ENCODE data around the gene MISP.

The MISP gene

GRCh38 chr19:772730-773436 is 22.0 kb downstream of the MISP start:
- no peak for DNase-seq (ENCODE audit: low read depth)

DNA sequence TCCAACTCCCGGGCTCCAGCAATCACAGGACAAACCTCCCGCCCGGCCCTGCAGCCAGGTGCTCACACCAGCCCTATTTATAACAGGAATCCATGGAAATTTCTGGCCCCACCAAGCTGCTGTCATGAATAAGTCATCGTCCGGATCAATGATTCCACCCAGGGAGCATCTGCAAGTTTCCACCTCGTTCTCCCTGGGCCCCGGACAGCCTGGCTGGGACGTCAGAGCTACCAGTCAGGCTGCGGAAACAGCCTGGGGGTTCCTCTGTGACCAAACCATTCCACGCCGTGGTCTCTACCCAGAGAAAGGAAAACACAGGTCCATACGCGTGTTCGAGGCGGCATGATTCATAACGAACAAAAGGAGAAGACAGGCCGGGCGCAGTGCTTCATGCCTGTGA is 25.6 kb downstream of the MISP start:
- DNase-seq (ENCODE audit: low read depth): no peak

DNA sequence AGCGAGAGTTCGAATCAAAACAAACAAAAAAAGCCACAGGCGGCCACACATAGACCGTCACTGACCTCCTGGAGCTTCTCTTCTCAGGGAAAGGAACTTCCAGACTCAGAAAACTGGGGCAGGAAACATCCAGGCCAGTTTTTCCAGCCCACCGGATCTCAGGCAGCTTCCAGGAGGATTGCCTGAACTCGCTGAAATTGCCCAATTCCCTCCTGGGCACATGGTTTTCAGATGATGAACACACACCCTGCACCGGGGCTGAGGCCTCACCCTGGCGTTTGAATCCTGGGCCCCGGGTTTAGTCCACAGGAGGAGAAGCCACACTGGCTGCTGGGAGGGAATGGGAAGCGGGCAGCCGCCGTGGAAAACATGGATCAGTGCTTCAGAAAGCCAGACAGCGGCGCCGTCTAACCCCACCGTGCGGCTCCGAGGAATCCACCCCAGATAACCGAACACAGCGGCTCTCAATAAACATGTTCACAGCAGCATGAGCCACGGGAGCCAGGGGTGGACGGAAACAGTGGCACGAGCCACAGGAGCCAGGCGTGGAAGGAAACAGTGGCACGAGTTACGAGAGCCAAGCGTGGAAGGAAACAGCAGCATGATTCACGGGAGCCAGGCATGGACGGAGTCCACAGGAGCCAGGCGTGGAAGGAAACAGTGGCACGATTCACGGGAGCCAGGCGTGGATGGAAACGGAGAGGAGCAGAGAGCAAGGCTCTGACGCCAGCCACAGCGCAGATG is 28.2 kb downstream of the MISP start:
- no peak for DNase-seq (ENCODE audit: low read depth)

GRCh38 chr19:780935-781334 is 30.0 kb downstream of the MISP start:
- DNase-seq (ENCODE audit: low read depth): no peak

DNA sequence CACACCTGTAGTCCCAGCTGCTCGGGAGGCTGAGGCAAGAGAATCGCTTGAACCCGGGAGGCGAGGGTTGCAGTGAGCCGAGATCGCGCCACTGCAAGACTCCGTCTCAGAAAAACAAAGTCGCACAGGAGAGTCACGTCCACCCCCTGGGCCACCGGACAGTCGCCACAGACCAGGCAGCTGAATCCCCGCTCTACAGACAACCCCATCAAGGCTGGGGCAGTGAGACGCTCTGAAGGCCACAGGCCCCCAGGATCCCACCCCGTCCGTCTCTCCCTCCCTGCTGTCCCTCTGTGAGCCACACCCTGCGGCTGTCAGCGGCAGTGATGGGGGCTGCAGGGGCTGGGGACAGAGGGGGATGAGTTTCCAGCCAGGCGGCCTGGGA is 30.9 kb downstream of the MISP start:
- no peak for DNase-seq (ENCODE audit: low read depth)

- DNase-seq (ENCODE audit: low read depth): no peak
Measured at GRCh38 chr19:782185-782877, 31.4 kb downstream of the MISP start.

- no peak for DNase-seq (ENCODE audit: low read depth)
Measured at GRCh38 chr19:782878-783668, 32.2 kb downstream of the MISP start.

GRCh38 chr19:784541-784940 is 33.6 kb downstream of the MISP start:
- DNase-seq (ENCODE audit: low read depth): no peak

GRCh38 chr19:787536-787935 is 36.6 kb downstream of the MISP start:
- DNase-seq (ENCODE audit: low read depth): no peak

DNA sequence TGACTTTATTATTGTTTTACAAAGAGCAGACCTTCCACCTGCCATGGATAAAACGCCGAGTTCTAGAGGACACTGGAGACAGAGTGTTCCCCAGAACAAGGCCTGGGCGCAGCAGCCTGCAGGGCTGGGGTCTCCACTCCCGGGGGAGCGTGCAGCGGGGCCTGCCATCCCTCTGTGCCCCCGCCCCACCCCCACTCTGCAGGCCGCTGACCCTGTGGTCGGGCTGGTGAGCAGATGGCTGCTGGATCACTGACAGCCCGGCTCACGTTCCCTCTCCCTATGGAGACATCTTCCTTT is 37.7 kb downstream of the MISP start:
- no peak for DNase-seq (ENCODE audit: low read depth)

DNA sequence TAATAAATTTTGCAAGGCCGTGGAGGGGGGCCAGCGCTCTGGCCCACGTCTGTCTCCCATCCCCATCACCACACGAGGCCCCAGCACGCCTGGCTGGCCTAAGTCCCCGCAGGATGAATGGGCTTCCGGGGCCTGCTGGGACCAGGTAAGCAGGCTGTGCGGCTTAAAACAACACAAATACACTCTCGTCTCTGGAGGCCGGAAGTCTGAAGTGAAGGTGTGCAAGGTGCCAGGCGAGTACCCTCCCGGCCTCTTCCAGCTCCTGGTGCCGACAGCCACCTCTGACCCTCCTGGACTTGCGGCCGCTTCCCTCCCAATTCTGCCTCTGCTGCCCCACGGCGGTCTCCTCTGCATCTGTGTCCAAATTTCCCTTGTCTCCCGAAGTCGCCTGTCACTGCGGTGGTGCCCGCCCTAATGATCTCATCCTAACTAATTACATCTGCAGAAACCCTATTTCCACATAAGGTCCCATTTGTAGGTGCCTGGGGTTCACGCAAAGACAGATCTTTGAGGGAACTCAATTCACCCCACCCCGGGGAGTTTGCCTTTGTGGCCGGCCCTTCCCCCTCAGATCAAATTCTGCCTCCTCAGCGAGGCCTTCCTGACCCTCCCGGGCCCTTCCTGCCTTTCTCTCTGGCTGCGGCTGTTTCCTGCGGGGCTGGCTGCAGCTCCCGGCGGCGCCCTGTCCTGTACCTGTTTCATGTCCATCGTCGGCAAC is 38.2 kb downstream of the MISP start:
- no peak for DNase-seq (ENCODE audit: low read depth)

DNA sequence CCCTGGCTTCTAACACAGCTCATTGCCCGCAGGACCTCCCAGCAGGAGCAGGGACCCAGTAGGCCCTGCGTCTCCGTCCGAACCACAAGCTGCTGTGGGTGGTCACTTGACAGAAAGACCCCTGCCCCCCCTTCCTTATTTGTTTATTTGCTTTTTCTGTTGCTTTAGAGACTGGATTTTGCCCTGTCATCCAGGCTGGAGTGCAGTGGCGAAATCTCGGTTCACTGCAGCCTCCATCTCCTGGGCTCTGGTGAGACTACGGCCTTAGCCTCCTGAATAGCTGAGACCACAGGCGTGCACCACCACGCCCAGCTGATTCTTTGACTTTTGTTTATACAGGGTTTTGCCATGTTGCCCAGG is 38.8 kb downstream of the MISP start:
- DNase-seq (ENCODE audit: low read depth): no peak

DNA sequence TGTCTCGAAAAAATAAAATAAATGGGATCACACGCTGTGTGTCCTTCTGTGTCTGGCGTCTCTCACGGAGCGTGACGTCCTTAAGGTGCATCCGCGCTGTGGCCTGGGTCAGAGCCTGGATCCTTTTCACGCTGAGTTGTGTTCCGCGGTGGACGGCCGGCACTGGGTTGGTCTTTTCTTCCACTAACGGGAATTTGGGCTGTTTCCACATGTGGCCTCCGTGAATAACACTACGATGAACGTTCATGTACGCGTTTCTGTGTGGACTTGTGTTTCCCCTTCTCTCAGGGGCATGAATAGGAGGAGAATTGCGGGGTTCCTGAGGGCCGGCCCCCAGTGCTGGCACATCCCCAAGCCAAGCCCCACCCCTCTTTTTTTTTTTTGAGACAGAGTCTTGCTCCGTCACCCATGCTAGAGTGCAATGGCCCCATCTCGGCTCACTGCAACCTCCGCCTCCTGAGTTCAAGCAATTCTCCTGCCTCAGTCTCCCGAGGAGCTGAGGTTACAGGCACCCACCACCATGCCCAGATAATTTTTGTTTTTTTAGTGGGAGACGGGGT is 40.2 kb downstream of the MISP start:
- no peak for DNase-seq (ENCODE audit: low read depth)

GRCh38 chr19:791567-792305 is 40.8 kb downstream of the MISP start:
- no peak for DNase-seq (ENCODE audit: low read depth)

DNA sequence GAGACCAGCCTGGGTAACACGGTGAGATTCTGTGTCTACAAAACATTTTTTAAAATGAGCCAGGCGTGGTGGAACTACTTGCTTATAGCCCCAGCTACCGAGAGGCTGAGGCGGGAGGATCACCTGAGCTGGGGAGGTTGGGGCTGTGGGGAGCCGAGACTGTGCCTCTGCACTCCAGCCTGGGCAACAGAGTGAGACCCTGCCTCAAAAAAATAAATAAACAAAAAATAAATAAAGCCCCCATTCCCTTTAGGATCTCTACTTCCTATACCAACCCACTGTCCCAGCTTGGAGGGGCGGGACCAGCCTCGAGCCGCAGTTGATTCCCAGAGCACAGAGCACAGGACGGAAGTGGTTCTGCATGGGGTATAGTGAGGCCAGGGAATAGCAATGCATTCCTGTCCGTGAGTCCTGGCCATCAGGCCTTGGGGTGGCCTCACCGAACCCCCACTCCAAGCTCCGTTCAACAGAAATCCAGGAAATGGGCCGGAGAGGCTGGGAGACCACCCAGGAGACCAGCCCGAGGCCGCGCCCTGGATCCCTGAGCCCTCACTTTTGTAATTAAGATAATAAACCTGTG is 41.5 kb downstream of the MISP start:
- no peak for DNase-seq (ENCODE audit: low read depth)

- no peak for DNase-seq (ENCODE audit: low read depth)
Measured at GRCh38 chr19:793806-794205, 42.9 kb downstream of the MISP start.

GRCh38 chr19:795073-795611 is 44.2 kb downstream of the MISP start:
- no peak for DNase-seq (ENCODE audit: low read depth)

DNA sequence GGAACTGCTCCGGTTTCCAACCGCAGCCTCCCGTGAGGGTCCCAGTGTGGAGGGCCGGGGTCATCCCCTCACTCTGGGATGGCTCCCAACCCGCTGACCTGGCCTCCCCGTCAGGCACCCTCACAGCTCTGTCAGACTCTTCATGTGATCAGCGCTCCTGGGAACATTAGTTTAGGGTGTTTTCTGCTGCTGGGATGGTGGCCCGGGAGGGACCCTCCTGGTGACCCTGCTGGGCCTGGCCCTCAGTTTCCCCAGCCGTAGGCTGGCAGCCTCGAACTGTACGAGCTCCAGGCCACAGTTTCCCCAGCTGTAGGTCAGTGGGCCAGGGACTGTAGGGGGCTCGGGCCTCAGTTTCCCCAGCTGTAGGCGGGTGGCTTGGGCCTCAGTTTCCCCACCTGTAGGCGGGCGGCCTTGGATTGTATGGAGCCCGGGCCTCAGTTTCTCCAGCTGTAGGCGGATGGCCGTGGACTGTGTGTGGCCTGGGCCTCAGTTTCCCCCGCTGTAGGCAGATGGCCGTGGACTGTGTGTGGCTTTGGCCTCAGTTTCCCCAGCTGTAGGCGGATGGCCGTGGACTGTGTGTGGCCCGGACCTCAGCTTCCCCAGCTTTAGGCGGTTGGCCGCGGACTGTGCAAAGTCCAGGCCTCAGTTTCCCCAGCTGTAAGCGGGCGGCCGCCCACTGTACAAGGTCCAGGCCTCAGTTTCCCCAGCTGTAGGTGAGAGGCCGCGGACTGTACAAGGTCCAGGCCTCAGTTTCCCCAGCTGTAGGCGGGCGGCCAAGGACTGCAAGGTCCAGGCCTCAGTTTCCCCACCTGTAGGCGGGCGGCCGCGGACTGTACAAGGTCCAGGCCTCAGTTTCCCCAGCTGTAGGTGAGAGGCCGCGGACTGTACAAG is 45.0 kb downstream of the MISP start:
- no peak for DNase-seq (ENCODE audit: low read depth)
